Uterus (tissue), 4 donors: ENCODE measurements around the gene VKORC1L1. TPM values are rescaled to one million over a fixed set of nuclear protein-coding genes. Genes with fewer than 3 reads are reported as not detected.

Experiments
- DNase-seq, 2 donors: peaks; one replicate each; pipeline ENCODE4 v3.0.0-alpha.2; 2019 to 2020
- H3K27ac ChIP-seq, 2 donors: fragments of 200-600 bp; sonication (generic); 1 replicate in 1 of 2; 2 replicates in 1 of 2; pipeline ENCODE4 v1.5.1; 2016 to 2018
- H3K27me3 ChIP-seq, 2 donors: fragments of 200-600 bp; sonication (generic); one replicate each; pipeline ENCODE4 v1.5.1; 2018 to 2019; ENCODE audit warnings: control low read depth in 1 of 2
- H3K36me3 ChIP-seq, 2 donors: fragments of 200-600 bp; sonication (generic); one replicate each; pipeline ENCODE4 v1.5.1; 2019; ENCODE audit warnings: control low read depth in 1 of 2
- H3K4me1 ChIP-seq, 2 donors: fragments of 200-600 bp; sonication (generic); one replicate each; pipeline ENCODE4 v1.5.1; 2018 to 2019; ENCODE audit warnings: control low read depth in 1 of 2
- H3K4me3 ChIP-seq, 2 donors: fragments of 200-600 bp; sonication (generic); 1 replicate in 1 of 2; 2 replicates in 1 of 2; pipeline ENCODE4 v1.5.1; 2018 to 2019; ENCODE audit warnings: mild to moderate bottlenecking in 1 of 2
- H3K9me3 ChIP-seq, 2 donors: fragments of 200-600 bp; sonication (generic); one replicate each; pipeline ENCODE4 v1.5.1; 2019; ENCODE audit warnings: control low read depth in 1 of 2
- POLR2A ChIP-seq, 2 donors: fragments of 450-650 bp; IDR thresholded peaks; one replicate each; pipeline ENCODE4 v1.6.1; 2016; ENCODE audit warnings: antibody characterized with exemption in 2 of 2, mild to moderate bottlenecking in 1 of 2, moderate library complexity in 1 of 2
- intact Hi-C: fragments of 100-400 bp; cut with DNase I; formaldehyde crosslinking; loops from one replicate; pipeline ENCODE4 v1.15.1; 2023; ENCODE audit warnings: low total_unique reads
- total RNA-seq, 4 donors: library from RNA; depleted of rRNA in 3 of 4; stranded (reverse); fragments of >200 nt in 3 of 4; gene quantifications; one replicate each; pipeline versions ENCODE4 v1.1.0 to v1.2.4, GENCODE V29; 2014 to 2023
- TF ChIP-seq, protein P1 (sequence below), 4 experiments: fragments of 200-600 bp in 2 of 4; fragments of 450-650 bp in 2 of 4; sonication (generic) in 2 of 4; IDR thresholded peaks; one replicate each; pipeline ENCODE4 v1.5.1; 2016 to 2019; ENCODE audit warnings: antibody characterized with exemption in 4 of 4, mild to moderate bottlenecking in 2 of 4, moderate library complexity in 1 of 4
- donor health status: DM: yes; HTN: yes; CAD: no.

The VKORC1L1 gene
- total RNA-seq, 4 donors from 2014 or later: 12.3 to 33.9 (median 20.6) TPM

DNA sequence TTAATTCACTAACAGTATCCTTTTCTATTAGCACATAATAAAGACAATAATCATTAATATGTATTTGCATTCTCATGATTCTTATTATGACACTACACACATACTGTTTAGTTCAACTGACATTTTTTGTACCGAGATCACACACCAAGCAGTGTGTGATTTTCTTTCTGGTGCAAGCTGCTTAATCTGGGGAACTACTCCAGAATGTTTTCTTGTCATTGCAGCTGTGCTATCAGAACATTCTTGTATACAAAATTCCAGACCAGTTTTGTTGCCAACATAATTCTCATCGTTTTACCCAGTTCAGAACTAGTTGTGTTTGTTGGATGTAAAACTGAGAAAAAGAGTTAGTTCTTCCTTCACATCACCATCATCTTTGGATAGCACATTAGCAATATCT lies 37.4 kb downstream of the VKORC1L1 start:
- Histone ChIP-seq H3K4me1 (no peaks in the 10 kb centered on the region), H3K9me3 (no peaks in the 10 kb centered on the region), H3K27ac (no peak overlapping the region), H3K27me3 (no peaks in the 10 kb centered on the region), H3K36me3 (no peaks in the 10 kb centered on the region), H3K4me3 (no peak overlapping the region)
- no peak for DNase-seq
- TF ChIP-seq, protein P1, sequence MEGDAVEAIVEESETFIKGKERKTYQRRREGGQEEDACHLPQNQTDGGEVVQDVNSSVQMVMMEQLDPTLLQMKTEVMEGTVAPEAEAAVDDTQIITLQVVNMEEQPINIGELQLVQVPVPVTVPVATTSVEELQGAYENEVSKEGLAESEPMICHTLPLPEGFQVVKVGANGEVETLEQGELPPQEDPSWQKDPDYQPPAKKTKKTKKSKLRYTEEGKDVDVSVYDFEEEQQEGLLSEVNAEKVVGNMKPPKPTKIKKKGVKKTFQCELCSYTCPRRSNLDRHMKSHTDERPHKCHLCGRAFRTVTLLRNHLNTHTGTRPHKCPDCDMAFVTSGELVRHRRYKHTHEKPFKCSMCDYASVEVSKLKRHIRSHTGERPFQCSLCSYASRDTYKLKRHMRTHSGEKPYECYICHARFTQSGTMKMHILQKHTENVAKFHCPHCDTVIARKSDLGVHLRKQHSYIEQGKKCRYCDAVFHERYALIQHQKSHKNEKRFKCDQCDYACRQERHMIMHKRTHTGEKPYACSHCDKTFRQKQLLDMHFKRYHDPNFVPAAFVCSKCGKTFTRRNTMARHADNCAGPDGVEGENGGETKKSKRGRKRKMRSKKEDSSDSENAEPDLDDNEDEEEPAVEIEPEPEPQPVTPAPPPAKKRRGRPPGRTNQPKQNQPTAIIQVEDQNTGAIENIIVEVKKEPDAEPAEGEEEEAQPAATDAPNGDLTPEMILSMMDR (IDR thresholded peaks at IDR 0.05): no peak
- TF ChIP-seq POLR2A (IDR thresholded peaks at IDR 0.05): no peak
- intact Hi-C loops: no loop called here

DNA sequence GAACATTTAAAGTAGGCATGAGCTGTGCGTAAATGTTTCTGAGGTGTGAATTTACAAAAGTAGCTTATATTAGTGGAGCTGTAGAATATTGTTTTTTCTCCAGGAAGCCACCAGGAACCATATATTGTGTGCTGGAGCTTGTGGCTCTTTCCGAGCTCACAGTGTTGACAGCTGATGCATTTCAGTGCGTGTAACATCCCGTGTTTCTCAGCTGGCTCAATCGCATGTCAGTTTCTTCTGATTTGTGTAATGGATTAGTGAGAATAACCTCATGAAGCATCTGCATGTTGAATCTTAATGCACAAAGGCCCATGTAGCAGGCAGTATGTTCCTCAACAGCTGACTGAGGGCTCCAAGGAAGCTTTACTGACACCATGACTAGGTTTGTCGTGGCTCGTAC lies 39.4 kb downstream of the VKORC1L1 start:
- no peak overlapping the region for H3K27ac ChIP-seq
- TF ChIP-seq, protein P1 (IDR thresholded peaks at IDR 0.05): no peak
- no peak for TF ChIP-seq POLR2A (IDR thresholded peaks at IDR 0.05)

GRCh38 chr7:65915921-65916657 lies 43.2 kb downstream of the VKORC1L1 start:
- Histone ChIP-seq H3K36me3 (no peaks in the 10 kb centered on the region), H3K4me1 (no peaks in the 10 kb centered on the region), H3K4me3 (no peak overlapping the region), H3K27me3 (no peaks in the 10 kb centered on the region), H3K27ac (no peak overlapping the region), H3K9me3 (no peaks in the 10 kb centered on the region)
- intact Hi-C loops: no loop called here
- DNase-seq: no peak
- TF ChIP-seq, protein P1 (IDR thresholded peaks at IDR 0.05): no peak
- TF ChIP-seq POLR2A (IDR thresholded peaks at IDR 0.05): no peak

More for the DNA sequence above, 39.4 kb downstream of the VKORC1L1 start:
- Histone ChIP-seq H3K36me3 (no peaks in the 10 kb centered on the region), H3K27me3 (no peaks in the 10 kb centered on the region), H3K4me1 (no peaks in the 10 kb centered on the region), H3K9me3 (no peaks in the 10 kb centered on the region), H3K4me3 (no peak overlapping the region)
- DNase-seq: no peak
- intact Hi-C loops: no loop called here

DNA sequence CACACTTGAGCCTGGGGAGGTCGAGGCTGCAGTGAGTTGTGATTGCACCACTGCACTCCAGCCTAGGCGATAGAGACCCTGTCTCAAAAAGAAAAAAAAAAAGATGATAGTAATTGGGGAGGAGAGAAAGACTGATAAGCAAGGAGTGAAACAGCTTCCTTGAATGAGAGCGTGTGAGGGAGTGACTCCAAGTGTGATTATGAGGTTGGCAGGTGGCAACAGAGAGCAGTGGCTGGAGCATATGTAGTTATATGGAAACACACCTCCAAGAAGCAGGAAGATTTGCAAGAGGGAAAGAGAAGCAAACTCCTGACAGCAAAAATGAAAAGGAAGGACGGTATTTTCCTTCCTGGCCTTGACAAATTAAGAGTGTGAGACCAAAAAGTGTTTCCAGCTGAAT lies 50.4 kb downstream of the VKORC1L1 start:
- Histone ChIP-seq H3K4me3 (no peak overlapping the region), H3K27ac (no peak overlapping the region), H3K4me1 (no peaks in the 10 kb centered on the region), H3K36me3 (no peaks in the 10 kb centered on the region), H3K9me3 (no peaks in the 10 kb centered on the region), H3K27me3 (no peaks in the 10 kb centered on the region)
- TF ChIP-seq POLR2A (IDR thresholded peaks at IDR 0.05): no peak
- TF ChIP-seq, protein P1 (IDR thresholded peaks at IDR 0.05): no peak
- intact Hi-C loops: no loop called here
- no peak for DNase-seq

DNA sequence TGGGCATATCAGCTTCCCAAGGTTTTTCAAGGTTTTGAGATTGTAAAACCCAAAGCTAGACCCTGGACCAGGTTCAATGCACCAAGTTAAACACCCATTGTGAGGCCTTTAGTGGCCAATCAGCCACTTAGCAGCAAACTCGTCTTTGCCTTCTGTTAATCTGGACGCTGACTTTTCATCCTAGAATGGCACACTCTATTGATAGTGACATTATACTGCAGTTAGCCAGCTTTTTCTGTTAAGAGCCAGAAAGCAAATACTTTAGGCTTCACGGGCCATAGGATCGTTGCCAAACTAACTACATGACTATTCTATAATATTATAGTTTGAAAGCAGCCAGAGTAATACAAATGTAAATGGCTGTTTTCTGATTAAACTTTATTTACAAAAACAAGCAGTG lies 51.3 kb downstream of the VKORC1L1 start:
- Histone ChIP-seq H3K4me1 (no peaks in the 10 kb centered on the region), H3K4me3 (no peak overlapping the region), H3K9me3 (no peaks in the 10 kb centered on the region), H3K27ac (no peak overlapping the region), H3K36me3 (no peaks in the 10 kb centered on the region), H3K27me3 (no peaks in the 10 kb centered on the region)
- DNase-seq: no peak
- TF ChIP-seq, protein P1 (IDR thresholded peaks at IDR 0.05): no peak
- no peak for TF ChIP-seq POLR2A (IDR thresholded peaks at IDR 0.05)
- intact Hi-C loops: no loop called here
